ENCODE measurements around the gene LCK.

The LCK gene

GRCh38 chr1:32266921-32267591, 16.0 kb downstream of the LCK start:
- TF ChIP-seq ZFX (IDR thresholded peaks at IDR 0.05; ENCODE audit: borderline replicate concordance) (no peak), CTCF (IDR thresholded peaks at IDR 0.05) (no peak)
- H3K27ac ChIP-seq: no peak overlapping the region

GRCh38 chr1:32269744-32270143, 18.7 kb downstream of the LCK start:
- no peak overlapping the region for H3K27ac ChIP-seq
- no peak for TF ChIP-seq ZFX (IDR thresholded peaks at IDR 0.05; ENCODE audit: borderline replicate concordance)
- no peak for TF ChIP-seq CTCF (IDR thresholded peaks at IDR 0.05)

- no peak overlapping the region for H3K27ac ChIP-seq
- TF ChIP-seq CTCF (IDR thresholded peaks at IDR 0.05): no peak
- no peak for TF ChIP-seq ZFX (IDR thresholded peaks at IDR 0.05; ENCODE audit: borderline replicate concordance)
These were observed 21.7 kb downstream of the LCK start for GRCh38 chr1:32272557-32273390.

- H3K27ac ChIP-seq: no peak overlapping the region
- TF ChIP-seq CTCF (IDR thresholded peaks at IDR 0.05): no peak
These were observed 22.5 kb downstream of the LCK start for GRCh38 chr1:32273391-32274208.

GRCh38 chr1:32274646-32275340, 23.7 kb downstream of the LCK start:
- H3K27ac ChIP-seq: no peak overlapping the region
- TF ChIP-seq CTCF (IDR thresholded peaks at IDR 0.05) (no peak), ZFX (IDR thresholded peaks at IDR 0.05; ENCODE audit: borderline replicate concordance) (no peak)

- H3K27ac ChIP-seq: no peak overlapping the region
- TF ChIP-seq CTCF (IDR thresholded peaks at IDR 0.05) (no peak), ZFX (IDR thresholded peaks at IDR 0.05; ENCODE audit: borderline replicate concordance) (no peak)
These were observed 24.4 kb downstream of the LCK start for GRCh38 chr1:32275424-32275823.

All from 22Rv1 (cell line).